Astrocyte of the cerebellum (primary cell): ENCODE results near the gene NPIPB6.

Experiments used
- DNase-seq: peaks from one replicate; pipeline ENCODE4 v3.0.0-alpha.2; 2011; ENCODE audit warnings: low read depth
- H3K4me3 ChIP-seq: 2 replicates; pipeline ENCODE4 v1.5.1; 2011; ENCODE audit warnings: mild to moderate bottlenecking, low read depth, low read length, moderate library complexity
- CTCF ChIP-seq: IDR thresholded peaks from 2 replicates; pipeline ENCODE4 v1.5.1; 2012; ENCODE audit warnings: low read length, low read depth, moderate library complexity, mild to moderate bottlenecking; ENCODE audit errors: missing control alignments
- in situ Hi-C: cut with HindIII; loops from 2 replicates; pipeline ENCODE4 v1.10.0; 2017; ENCODE audit warnings: low sequenced_read_pairs

Gene NPIPB6

GRCh38 chr16:28298511-28298878 lies 64.8 kb downstream of the NPIPB6 start:
- DNase-seq, result no peak
- in situ Hi-C loops, result no loop called here
- TF ChIP-seq CTCF, result no peak
- H3K4me3 ChIP-seq, result no peak overlapping the region

- TF ChIP-seq CTCF, result no peak
- in situ Hi-C loops, result no loop called here
- H3K4me3 ChIP-seq, result no peak overlapping the region
- DNase-seq, result no peak
These were observed 65.4 kb downstream of the NPIPB6 start for GRCh38 chr16:28297784-28298510.

GRCh38 chr16:28297308-28297707 lies 66.0 kb downstream of the NPIPB6 start:
- no peak for DNase-seq
- H3K4me3 ChIP-seq, result no peak overlapping the region
- in situ Hi-C loops, result no loop called here
- no peak for TF ChIP-seq CTCF

GRCh38 chr16:28295276-28295675 lies 68.0 kb downstream of the NPIPB6 start:
- DNase-seq, result no peak
- in situ Hi-C loops, result no loop called here
- H3K4me3 ChIP-seq, result no peak overlapping the region
- TF ChIP-seq CTCF, result no peak

GRCh38 chr16:28294201-28294600 lies 69.1 kb downstream of the NPIPB6 start:
- TF ChIP-seq CTCF, result no peak
- H3K4me3 ChIP-seq, result no peak overlapping the region
- DNase-seq, result no peak
- in situ Hi-C loops, result no loop called here

GRCh38 chr16:28293601-28293960 lies 69.7 kb downstream of the NPIPB6 start:
- DNase-seq, result no peak
- no peak overlapping the region for H3K4me3 ChIP-seq
- in situ Hi-C loops, result no loop called here
- TF ChIP-seq CTCF, result no peak
